HepG2 (cell line): ENCODE results near the gene ACTN1. TPM values are rescaled to one million over a fixed set of nuclear protein-coding genes. Genes with fewer than 3 reads are reported as not detected.

ENCODE experiments used
- DZIP1 ChIP-seq: sonication (generic); formaldehyde crosslinking; IDR thresholded peaks from 2 replicates; pipeline ENCODE4 v1.5.0; 2020; ENCODE audit warnings: mild to moderate bottlenecking, missing genetic modification reagents
- FLYWCH1 ChIP-seq: sonication (generic); formaldehyde crosslinking; IDR thresholded peaks from 2 replicates; pipeline ENCODE4 v1.8.1; 2023; ENCODE audit warnings: mild to moderate bottlenecking, missing genetic modification reagents
- HOXA3 ChIP-seq: sonication (generic); formaldehyde crosslinking; IDR thresholded peaks from 2 replicates; pipeline ENCODE4 v1.5.0; 2020; ENCODE audit warnings: missing genetic modification reagents
- KMT2B ChIP-seq: IDR thresholded peaks from 2 replicates; pipeline ENCODE4 v1.6.1; 2016; ENCODE audit warnings: missing genetic modification reagents, missing compliant biosample characterization
- LCORL ChIP-seq, 2 experiments: fragments of 450-650 bp in 1 of 2; sonication (generic) in 1 of 2; formaldehyde crosslinking in 1 of 2; IDR thresholded peaks; 2 replicates each; pipeline versions ENCODE4 v1.5.0 to v1.6.1; 2017 to 2020; ENCODE audit warnings: antibody characterized with exemption in 1 of 2, missing genetic modification reagents in 1 of 2
- NR2F2 ChIP-seq: IDR thresholded peaks from 2 replicates; pipeline ENCODE4 v1.6.1; 2012; ENCODE audit warnings: low read depth, inconsistent platforms, borderline replicate concordance
- PBX3 ChIP-seq: sonication (generic); formaldehyde crosslinking; IDR thresholded peaks from 2 replicates; pipeline ENCODE4 v1.8.1; 2023; ENCODE audit warnings: missing genetic modification reagents, inconsistent platforms, borderline replicate concordance
- PLRG1 ChIP-seq: fragments of 450-650 bp; conservative IDR thresholded peaks from 2 replicates; pipeline ENCODE4 v1.6.1; 2016
- RFX5 ChIP-seq: IDR thresholded peaks from 2 replicates; pipeline ENCODE4 v1.6.1; 2011; ENCODE audit warnings: low read depth, low read length, improper control_type of control experiment
- THYN1 ChIP-seq: sonication (generic); formaldehyde crosslinking; IDR thresholded peaks from 2 replicates; pipeline ENCODE4 v1.8.1; 2023; ENCODE audit warnings: low read depth, mild to moderate bottlenecking, moderate library complexity, missing genetic modification reagents, borderline replicate concordance
- ZFY ChIP-seq: sonication (generic); formaldehyde crosslinking; IDR thresholded peaks from 2 replicates; pipeline ENCODE4 v1.4.0; 2020; ENCODE audit warnings: missing genetic modification reagents
- ZNF138 ChIP-seq: sonication (generic); formaldehyde crosslinking; IDR thresholded peaks from 2 replicates; pipeline ENCODE4 v1.5.0; 2020; ENCODE audit warnings: mild to moderate bottlenecking, low read depth, missing genetic modification reagents
- ZNF577 ChIP-seq: sonication (generic); formaldehyde crosslinking; IDR thresholded peaks from 2 replicates; pipeline ENCODE4 v1.4.0; 2020; ENCODE audit warnings: mild to moderate bottlenecking, low read depth, missing genetic modification reagents, borderline replicate concordance
- ZNF609 ChIP-seq: sonication (generic); formaldehyde crosslinking; IDR thresholded peaks from 2 replicates; pipeline ENCODE4 v1.4.0; 2020; ENCODE audit warnings: mild to moderate bottlenecking, missing genetic modification reagents, borderline replicate concordance
- ZNF672 ChIP-seq: sonication (generic); formaldehyde crosslinking; IDR thresholded peaks from 2 replicates; pipeline ENCODE4 v1.8.1; 2022; ENCODE audit warnings: missing genetic modification reagents
- ZNF7 ChIP-seq: IDR thresholded peaks from 2 replicates; pipeline ENCODE4 v1.6.1; 2016; ENCODE audit warnings: missing biosample characterization, missing genetic modification reagents
- ZSCAN9 ChIP-seq: IDR thresholded peaks from 2 replicates; pipeline ENCODE4 v1.6.1; 2016; ENCODE audit warnings: borderline replicate concordance
- polyA plus RNA-seq, 8 experiments: library from polyadenylated mRNA; depleted of rRNA in 3 of 8; stranded (reverse) in 7 of 8; unstranded in 1 of 8; fragments of >200 nt; fragmentation: Illumina TruSeq in 4 of 8; extraction: Trizol in 4 of 8; gene quantifications; 2 replicates each; pipeline versions ENCODE4 v1.2.1 to v1.2.3, GENCODE V29; 2011 to 2016; ENCODE audit warnings: low read depth in 4 of 8, missing spikeins in 1 of 8, mixed read lengths in 1 of 8; ENCODE audit not compliant: insufficient read depth in 1 of 8
- total RNA-seq, 5 experiments: library from RNA; depleted of rRNA; stranded (reverse); fragments of >200 nt; fragmentation: Illumina TruSeq; extraction: Trizol; gene quantifications; 2 replicates each; pipeline ENCODE4 v1.2.3, GENCODE V29; 2016; ENCODE audit warnings: low read depth in 1 of 5

The ACTN1 gene
- total and polyA plus RNA-seq, 2 of the 13 experiments (the other 11 are each of a cell fraction or from before 2014, with no cell fraction given) = 58.6 to 162 TPM

DNA sequence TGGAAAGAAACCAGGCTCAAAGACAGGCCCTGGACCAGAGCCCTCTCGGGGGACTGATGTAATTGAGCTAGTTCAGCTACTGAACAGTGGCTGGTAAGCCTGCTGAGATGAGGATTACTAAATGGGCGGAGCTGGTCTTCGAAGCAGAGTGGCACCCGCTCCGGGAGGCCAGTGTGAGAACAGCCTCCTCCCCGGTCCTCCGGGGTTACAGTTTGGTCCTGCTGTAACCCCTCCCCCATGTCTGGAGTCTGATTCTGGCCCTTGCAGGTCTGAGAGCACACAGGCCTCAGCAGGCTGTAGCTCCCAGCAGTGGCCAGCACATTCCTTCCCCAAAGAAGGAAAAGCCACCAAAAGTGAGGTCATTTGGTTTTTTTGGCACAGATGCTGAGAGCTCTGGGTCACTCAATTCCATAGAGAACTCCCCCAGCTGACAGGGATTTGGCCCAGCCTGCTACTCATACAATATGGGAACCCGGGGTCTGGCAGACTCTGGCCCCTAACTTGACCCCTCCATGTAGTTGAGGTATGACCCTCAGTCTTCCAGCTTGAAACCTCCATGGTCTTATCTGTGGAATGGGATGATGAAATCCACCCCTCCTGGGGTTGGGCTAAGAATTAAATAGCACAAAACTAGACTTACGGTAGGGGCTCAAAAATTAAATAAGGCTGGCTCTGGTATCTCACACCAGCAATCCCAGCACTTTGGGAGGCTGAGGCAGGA lies 39.0 kb downstream of the ACTN1 start (continued):
- TF ChIP-seq ZFY (CRISPR knock-in tag) (peak; percentile 35; the same call in 1 of the 2 replicates), KMT2B (CRISPR knock-in tag) (0 out of 2 replicates have a peak, but pooled peaks have one; percentile 17), DZIP1 (CRISPR knock-in tag) (no peak), LCORL (IDR thresholded peaks at IDR 0.05) (no peak), LCORL (CRISPR knock-in tag; IDR thresholded peaks at IDR 0.05) (peak; percentile 60; the same call in 1 of the 2 replicates), THYN1 (CRISPR knock-in tag) (no peak), ZNF7 (CRISPR knock-in tag) (no peak), RFX5 (no peak), HOXA3 (CRISPR knock-in tag) (peak; percentile 43; the same call in 1 of the 2 replicates), FLYWCH1 (CRISPR knock-in tag) (no peak), ZNF672 (CRISPR knock-in tag) (no peak), ZNF577 (CRISPR knock-in tag) (no peak), PLRG1 (no peak), ZNF138 (no peak), NR2F2 (no peak), PBX3 (CRISPR knock-in tag) (no peak), ZSCAN9 (no peak), ZNF609 (CRISPR knock-in tag) (peak; percentile 33; the same call in 1 of the 2 replicates)
